ENCODE results near the gene ALDH1A1. TPM values are rescaled to one million over a fixed set of nuclear protein-coding genes. Genes with fewer than 3 reads are reported as not detected.

ALDH1A1 gene
- polyA plus RNA-seq, 1 experiment = 7.0 TPM

DNA sequence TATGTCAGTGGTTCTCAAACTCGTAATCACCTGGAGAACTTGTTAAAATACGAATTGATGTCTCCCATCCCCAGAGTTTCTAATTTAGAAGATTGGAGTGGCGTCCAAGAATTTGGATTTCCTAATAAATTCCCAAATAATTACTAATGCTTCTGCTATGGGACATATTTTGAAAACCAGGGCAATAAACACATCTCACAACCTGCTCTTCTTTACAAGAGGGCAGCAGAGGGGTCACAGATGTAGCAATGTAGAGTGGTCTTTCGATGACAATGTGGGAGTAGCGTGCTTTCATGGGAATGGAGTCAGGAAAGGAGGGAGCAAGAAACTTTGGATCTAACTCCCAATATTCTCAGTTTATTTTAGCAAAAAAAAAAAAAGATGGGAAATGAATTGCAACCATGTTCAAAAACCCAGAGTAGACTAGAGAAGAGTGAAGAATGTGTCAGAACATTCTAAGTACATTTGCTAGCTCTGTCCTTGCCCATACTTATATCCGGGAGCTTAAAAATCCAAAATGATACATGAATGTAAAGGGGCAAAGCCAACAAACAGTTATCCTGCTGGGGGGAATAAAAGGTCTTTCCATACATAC, 33.8 kb upstream of the ALDH1A1 start:
- no peak for DNase-seq (ENCODE audit: low read depth, low spot score)
- TF ChIP-seq, protein P1, sequence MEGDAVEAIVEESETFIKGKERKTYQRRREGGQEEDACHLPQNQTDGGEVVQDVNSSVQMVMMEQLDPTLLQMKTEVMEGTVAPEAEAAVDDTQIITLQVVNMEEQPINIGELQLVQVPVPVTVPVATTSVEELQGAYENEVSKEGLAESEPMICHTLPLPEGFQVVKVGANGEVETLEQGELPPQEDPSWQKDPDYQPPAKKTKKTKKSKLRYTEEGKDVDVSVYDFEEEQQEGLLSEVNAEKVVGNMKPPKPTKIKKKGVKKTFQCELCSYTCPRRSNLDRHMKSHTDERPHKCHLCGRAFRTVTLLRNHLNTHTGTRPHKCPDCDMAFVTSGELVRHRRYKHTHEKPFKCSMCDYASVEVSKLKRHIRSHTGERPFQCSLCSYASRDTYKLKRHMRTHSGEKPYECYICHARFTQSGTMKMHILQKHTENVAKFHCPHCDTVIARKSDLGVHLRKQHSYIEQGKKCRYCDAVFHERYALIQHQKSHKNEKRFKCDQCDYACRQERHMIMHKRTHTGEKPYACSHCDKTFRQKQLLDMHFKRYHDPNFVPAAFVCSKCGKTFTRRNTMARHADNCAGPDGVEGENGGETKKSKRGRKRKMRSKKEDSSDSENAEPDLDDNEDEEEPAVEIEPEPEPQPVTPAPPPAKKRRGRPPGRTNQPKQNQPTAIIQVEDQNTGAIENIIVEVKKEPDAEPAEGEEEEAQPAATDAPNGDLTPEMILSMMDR (IDR thresholded peaks at IDR 0.05; ENCODE audit: low read depth, low read length) = no peak
- H3K9me3 ChIP-seq (ENCODE audit: control insufficient read depth, insufficient read depth, low read length) = no peaks in the 10 kb centered on the region
- CTCF ChIA-PET = interaction anchor here (1.1 kb wide), 1 partner anchor 130 kb away, joined by 3 read pairs; no protein-coding TSS in a partner anchor
- no peaks in the 10 kb centered on the region for H3K27me3 ChIP-seq (ENCODE audit: control insufficient read depth, insufficient read depth, low read length)
- H3K27ac ChIP-seq (ENCODE audit: low read depth, low read length) = no peak overlapping the region
- no peak overlapping the region for H3K4me3 ChIP-seq (ENCODE audit: low read depth, low read length)
- POLR2A ChIA-PET = no interaction called here

DNA sequence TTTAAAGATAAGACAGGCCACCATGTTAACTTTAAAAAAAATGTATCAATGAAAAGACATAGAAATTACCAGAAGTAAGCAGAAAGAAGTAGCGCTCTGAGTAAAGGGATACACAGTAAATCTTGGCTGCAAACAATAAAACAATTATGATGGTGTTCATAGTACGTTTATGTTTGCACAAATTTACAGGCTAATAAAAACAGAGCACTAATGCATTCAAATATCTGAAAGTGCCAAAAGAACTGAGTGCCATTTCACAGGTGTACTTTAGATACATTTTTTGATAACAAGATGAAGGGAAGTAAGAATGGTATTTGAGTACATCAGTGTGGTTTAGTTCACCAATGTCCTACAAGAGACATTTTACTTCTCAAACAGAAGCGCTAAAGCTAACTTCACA, 32.9 kb upstream of the ALDH1A1 start:
- Histone ChIP-seq H3K4me3 (ENCODE audit: low read depth, low read length) (no peak overlapping the region), H3K27me3 (ENCODE audit: control insufficient read depth, insufficient read depth, low read length) (no peaks in the 10 kb centered on the region), H3K27ac (ENCODE audit: low read depth, low read length) (no peak overlapping the region), H3K9me3 (ENCODE audit: control insufficient read depth, insufficient read depth, low read length) (no peaks in the 10 kb centered on the region)
- DNase-seq (ENCODE audit: low read depth, low spot score) = no peak
- ChIA-PET POLR2A (no interaction called here), CTCF (no interaction called here)
- TF ChIP-seq, protein P1 (IDR thresholded peaks at IDR 0.05; ENCODE audit: low read depth, low read length) = no peak

DNA sequence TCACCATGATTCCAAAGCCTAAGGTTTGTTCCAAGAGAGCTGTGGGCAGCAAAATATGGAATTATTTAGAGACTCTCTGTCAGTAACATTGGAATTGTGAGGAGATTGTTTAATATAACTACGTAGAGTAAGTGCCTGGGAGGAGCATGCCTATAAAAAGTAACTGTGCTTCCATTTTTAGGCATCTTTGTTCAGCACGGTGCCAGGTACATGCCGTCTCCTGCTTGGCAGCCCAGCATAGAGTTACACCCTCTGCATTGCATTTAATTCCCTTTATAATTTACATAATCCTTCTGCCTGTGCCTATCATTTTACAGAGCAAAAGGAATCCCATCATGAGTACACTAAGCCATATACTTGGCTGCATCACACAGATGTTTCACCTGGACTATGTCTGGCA, 32.1 kb upstream of the ALDH1A1 start:
- DNase-seq (ENCODE audit: low read depth, low spot score) = no peak
- CTCF ChIA-PET = no interaction called here
- POLR2A ChIA-PET = no interaction called here
- no peak overlapping the region for H3K4me3 ChIP-seq (ENCODE audit: low read depth, low read length)
- H3K27ac ChIP-seq (ENCODE audit: low read depth, low read length) = no peak overlapping the region
- TF ChIP-seq, protein P1 (IDR thresholded peaks at IDR 0.05; ENCODE audit: low read depth, low read length) = no peak
- no peaks in the 10 kb centered on the region for H3K27me3 ChIP-seq (ENCODE audit: control insufficient read depth, insufficient read depth, low read length)
- no peaks in the 10 kb centered on the region for H3K9me3 ChIP-seq (ENCODE audit: control insufficient read depth, insufficient read depth, low read length)

DNA sequence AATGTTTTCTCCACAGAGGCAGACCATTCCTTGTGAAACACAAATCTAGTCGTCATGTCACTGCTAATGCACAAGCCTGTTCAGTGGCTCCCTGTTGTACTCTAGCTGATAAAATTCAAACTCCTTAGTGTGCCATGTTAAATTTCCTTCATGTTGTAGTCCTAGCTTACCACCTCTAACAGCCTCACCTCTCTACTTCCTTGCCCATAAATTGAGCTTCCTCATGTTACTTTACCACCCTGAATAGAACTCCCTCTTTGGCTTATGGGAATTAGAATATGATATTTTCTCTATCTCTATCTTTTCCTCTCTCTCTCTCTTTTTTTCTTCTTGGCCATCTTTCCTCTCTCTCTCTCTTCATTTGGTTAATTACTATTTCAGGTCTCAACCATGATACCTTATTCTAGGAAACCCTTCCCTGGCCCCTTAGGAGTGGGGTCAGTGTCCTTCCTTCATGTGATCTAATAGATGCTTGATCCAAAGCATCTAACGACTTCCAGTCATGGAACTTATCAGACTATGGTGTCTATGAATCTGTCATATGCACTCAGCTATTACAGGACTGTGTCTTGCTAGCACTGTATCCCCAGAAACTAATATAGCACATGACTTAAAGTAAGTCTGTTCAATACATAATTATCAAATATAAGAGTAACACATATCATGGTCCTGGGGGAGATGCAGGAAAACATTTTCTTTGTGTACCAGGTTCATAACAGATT, 31.5 kb upstream of the ALDH1A1 start:
- H3K4me3 ChIP-seq (ENCODE audit: low read depth, low read length) = no peak overlapping the region
- ChIA-PET POLR2A (no interaction called here), CTCF (no interaction called here)
- no peaks in the 10 kb centered on the region for H3K9me3 ChIP-seq (ENCODE audit: control insufficient read depth, insufficient read depth, low read length)
- TF ChIP-seq, protein P1 (IDR thresholded peaks at IDR 0.05; ENCODE audit: low read depth, low read length) = no peak
- H3K27ac ChIP-seq (ENCODE audit: low read depth, low read length) = no peak overlapping the region
- no peak for DNase-seq (ENCODE audit: low read depth, low spot score)
- no peaks in the 10 kb centered on the region for H3K27me3 ChIP-seq (ENCODE audit: control insufficient read depth, insufficient read depth, low read length)

DNA sequence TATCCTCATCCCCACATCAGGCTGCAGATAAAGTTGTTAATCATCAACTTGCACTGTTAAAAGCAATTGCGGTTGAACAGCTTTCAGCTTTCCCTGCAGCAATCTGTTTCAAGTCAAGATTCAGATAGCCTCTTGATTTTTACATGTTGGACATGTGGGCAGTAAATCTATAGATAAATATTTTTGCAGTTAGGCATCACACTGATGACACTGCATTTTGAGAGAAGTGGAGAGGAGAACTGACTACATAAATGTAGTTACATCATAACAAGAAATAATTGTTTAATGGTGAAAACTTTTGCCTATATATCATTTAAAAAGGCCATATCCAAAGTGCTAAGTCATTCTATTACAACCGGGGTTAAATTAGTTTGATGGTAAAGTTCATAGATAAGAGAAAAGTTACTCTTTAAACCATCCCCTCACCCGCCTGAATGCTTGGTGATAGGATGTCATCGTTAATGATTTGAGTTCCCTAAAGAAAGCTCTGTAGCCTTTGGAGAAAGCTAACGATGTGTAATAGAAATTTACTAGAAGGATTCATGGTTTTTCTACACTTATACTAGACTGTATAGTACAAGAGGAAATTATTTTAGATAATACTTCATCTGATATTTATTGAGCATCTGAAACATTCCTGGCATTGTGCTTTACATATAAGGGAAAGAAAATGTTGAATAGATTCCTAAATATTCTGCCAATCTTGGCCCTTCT, 30.8 kb upstream of the ALDH1A1 start:
- no peak overlapping the region for H3K27ac ChIP-seq (ENCODE audit: low read depth, low read length)
- no peaks in the 10 kb centered on the region for H3K27me3 ChIP-seq (ENCODE audit: control insufficient read depth, insufficient read depth, low read length)
- no peak overlapping the region for H3K4me3 ChIP-seq (ENCODE audit: low read depth, low read length)
- ChIA-PET POLR2A (no interaction called here), CTCF (no interaction called here)
- H3K9me3 ChIP-seq (ENCODE audit: control insufficient read depth, insufficient read depth, low read length) = no peaks in the 10 kb centered on the region
- TF ChIP-seq, protein P1 (IDR thresholded peaks at IDR 0.05; ENCODE audit: low read depth, low read length) = no peak
- DNase-seq (ENCODE audit: low read depth, low spot score) = no peak

All from AG04450 (cell line).